Tongue (tissue), 2 donors: Measurements from ENCODE around the gene ZNF212. TPM values are rescaled to one million over a fixed set of nuclear protein-coding genes. Genes with fewer than 3 reads are reported as not detected.
A peak's percentile ranks its signal among the peaks of the same experiment; 100 is the strongest.
"Not testable (repeated sequence)": the region's sequence is repeated elsewhere in the genome, so short reads cannot be mapped to it uniquely, and the experiment has no call there.

ENCODE experiments used
- DNase-seq: peaks from one replicate; pipeline ENCODE4 v3.0.0-alpha.2; 2015
- total RNA-seq: library from RNA; depleted of rRNA; stranded (reverse); fragments of >200 nt; gene quantifications from one replicate; pipeline ENCODE4 v1.2.3, GENCODE V29; 2014

The ZNF212 gene
- total RNA-seq, 1 donor from 2014 or later: 10.3 TPM

GRCh38 chr7:149253665-149254064 is 14.2 kb downstream of the ZNF212 start:
- no peak for DNase-seq

GRCh38 chr7:149254181-149254858 is 14.9 kb downstream of the ZNF212 start:
- DNase-seq: no peak

- DNase-seq: no peak
These were observed 15.7 kb downstream of the ZNF212 start for GRCh38 chr7:149255174-149255573.

- DNase-seq: no peak
These were observed 17.1 kb downstream of the ZNF212 start for GRCh38 chr7:149256568-149256967.

GRCh38 chr7:149257146-149257545 is 17.7 kb downstream of the ZNF212 start:
- no peak for DNase-seq

GRCh38 chr7:149261316-149261828 is 21.9 kb downstream of the ZNF212 start:
- DNase-seq: peak; percentile 31

- DNase-seq: peak; percentile 94
These were observed 22.6 kb downstream of the ZNF212 start, which contains the start of gene ZNF783 for GRCh38 chr7:149261829-149262617. TSS of gene ZNF783 (plus strand) at chr7:149262196. CDS start at chr7:149262334, 138 bp downstream.

- DNase-seq: no peak
These were observed 27.0 kb downstream of the ZNF212 start for GRCh38 chr7:149266451-149266850.

- DNase-seq: no peak
These were observed 28.3 kb downstream of the ZNF212 start for GRCh38 chr7:149267733-149268132.

- not testable (repeated sequence) for DNase-seq
These were observed 35.0 kb downstream of the ZNF212 start for GRCh38 chr7:149274424-149274823.

GRCh38 chr7:149277871-149278270 is 38.4 kb downstream of the ZNF212 start:
- DNase-seq: no peak

GRCh38 chr7:149278396-149278795 is 38.9 kb downstream of the ZNF212 start:
- no peak for DNase-seq

GRCh38 chr7:149279111-149279743 is 39.8 kb downstream of the ZNF212 start:
- no peak for DNase-seq

- DNase-seq: no peak
These were observed 40.7 kb downstream of the ZNF212 start for GRCh38 chr7:149280151-149280550.

GRCh38 chr7:149280661-149281507 is 41.4 kb downstream of the ZNF212 start:
- no peak for DNase-seq

- DNase-seq: no peak
These were observed 42.3 kb downstream of the ZNF212 start for GRCh38 chr7:149281508-149282330.

GRCh38 chr7:149282331-149282655 is 42.8 kb downstream of the ZNF212 start:
- DNase-seq: no peak

GRCh38 chr7:149283321-149283720 is 43.9 kb downstream of the ZNF212 start:
- no peak for DNase-seq

- no peak for DNase-seq
These were observed 44.9 kb downstream of the ZNF212 start for GRCh38 chr7:149284343-149284742.

- peak; percentile 97 for DNase-seq
These were observed 45.6 kb downstream of the ZNF212 start for GRCh38 chr7:149284850-149285585.
